Vagina (tissue), 2 donors: ENCODE results near the gene S100A8.

ENCODE experiments used
- CTCF ChIP-seq, 3 experiments: fragments of 450-650 bp in 2 of 3; fragments of 200-600 bp in 1 of 3; sonication (generic) in 1 of 3; IDR thresholded peaks; one replicate each; pipeline ENCODE4 v1.5.1; 2017 to 2019; ENCODE audit warnings: antibody characterized with exemption in 3 of 3, mild to moderate bottlenecking in 2 of 3, moderate library complexity in 2 of 3
- POLR2A ChIP-seq, 2 donors: fragments of 450-650 bp; IDR thresholded peaks; one replicate each; pipeline ENCODE4 v1.6.1; 2017; ENCODE audit warnings: antibody characterized with exemption in 2 of 2, mild to moderate bottlenecking in 2 of 2, moderate library complexity in 2 of 2
- POLR2AphosphoS5 ChIP-seq, 2 donors: sonication (generic); formaldehyde crosslinking; IDR thresholded peaks; one replicate each; pipeline ENCODE4 v1.9.0; 2017; ENCODE audit warnings: antibody characterized with exemption in 2 of 2, mild to moderate bottlenecking in 2 of 2, low read depth in 1 of 2; ENCODE audit not compliant: insufficient read depth in 1 of 2

GRCh38 chr1:153401461-153401860 lies 10.6 kb upstream of the S100A8 start:
- TF ChIP-seq CTCF (IDR thresholded peaks at IDR 0.05) (no peak), POLR2AphosphoS5 (IDR thresholded peaks at IDR 0.05; ENCODE audit: insufficient read depth in 1 of 2, low read depth in 1 of 2) (no peak), POLR2A (IDR thresholded peaks at IDR 0.05) (no peak)
